Stimulated activated CD4-positive, alpha-beta T cell treated with anti-CD3 and anti-CD28 coated beads, Interleukin-1b, Interleukin-23, amount 100 ng/mL, for 1 hour (primary cell): ENCODE results near the gene TMEM63B.
"Not testable (repeated sequence)": the region's sequence is repeated elsewhere in the genome, so short reads cannot be mapped to it uniquely, and the experiment has no call there.

ENCODE experiments used
- DNase-seq, 2 donors: peaks; one replicate each; pipeline ENCODE4 v3.0.0-alpha.2; 2020; ENCODE audit warnings: low read depth in 2 of 2

Gene TMEM63B

GRCh38 chr6:44193307-44193910 is 66.1 kb downstream of the TMEM63B start:
- no peak for DNase-seq

DNA sequence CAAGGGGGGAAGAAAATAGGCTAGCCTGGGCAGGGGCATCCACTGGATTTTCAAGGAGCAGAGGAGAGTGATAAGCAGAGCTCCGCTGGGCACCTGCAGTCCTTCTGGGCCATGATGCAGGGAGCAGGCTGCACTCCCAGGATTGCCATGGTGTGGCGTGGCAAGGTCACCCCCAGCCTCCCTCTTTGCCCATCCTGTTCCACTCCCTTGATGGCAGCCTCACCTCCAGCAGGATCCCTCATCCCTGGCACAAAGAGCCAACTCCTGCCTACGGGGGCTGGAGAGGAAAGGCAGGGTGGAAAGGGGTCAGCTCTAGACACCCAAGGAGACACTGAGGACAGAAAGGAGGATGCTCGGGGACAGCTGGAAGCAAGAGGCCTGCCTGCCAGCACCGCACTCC is 67.0 kb downstream of the TMEM63B start:
- DNase-seq = no peak

DNA sequence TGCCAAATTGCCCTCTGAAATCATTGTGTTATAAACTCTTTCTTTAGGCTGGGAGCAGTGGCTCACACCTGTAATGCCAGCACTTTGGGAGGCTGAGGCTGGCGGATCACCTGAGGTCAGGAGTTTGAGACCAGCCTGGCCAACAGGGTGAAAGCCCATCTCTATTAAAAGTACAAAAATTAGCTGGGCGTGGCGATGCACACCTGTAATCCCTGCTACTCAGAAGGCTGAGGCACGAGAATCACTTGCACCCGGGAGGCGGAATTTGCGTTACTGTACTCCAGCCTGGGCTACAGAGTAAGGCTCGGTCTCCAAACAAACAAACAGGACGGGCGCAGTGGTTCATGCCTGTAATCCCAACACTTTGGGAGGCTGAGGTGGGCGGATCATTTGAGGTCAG is 69.0 kb downstream of the TMEM63B start:
- not testable (repeated sequence) for DNase-seq

- DNase-seq = no peak
Measured at GRCh38 chr6:44198684-44199083, 71.3 kb downstream of the TMEM63B start.

DNA sequence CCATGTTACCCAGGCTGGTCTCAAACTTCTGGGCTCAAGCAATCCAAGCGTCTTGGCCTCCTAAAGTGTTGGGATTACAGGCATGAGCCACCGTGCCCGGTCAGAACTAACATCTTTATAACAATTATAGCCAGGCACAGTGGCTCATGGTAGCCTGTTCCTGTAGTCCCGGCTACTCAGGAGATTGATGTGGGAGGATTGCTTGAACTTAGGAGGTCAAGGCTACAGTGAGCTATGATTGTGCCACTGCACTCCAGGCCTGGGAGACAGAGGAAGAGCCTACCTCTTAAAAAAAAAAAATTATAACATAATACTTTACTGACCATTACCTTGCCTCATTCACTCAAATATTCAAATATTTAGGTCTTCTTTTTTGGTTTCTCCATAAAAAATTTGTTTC is 72.5 kb downstream of the TMEM63B start:
- DNase-seq = no peak

DNA sequence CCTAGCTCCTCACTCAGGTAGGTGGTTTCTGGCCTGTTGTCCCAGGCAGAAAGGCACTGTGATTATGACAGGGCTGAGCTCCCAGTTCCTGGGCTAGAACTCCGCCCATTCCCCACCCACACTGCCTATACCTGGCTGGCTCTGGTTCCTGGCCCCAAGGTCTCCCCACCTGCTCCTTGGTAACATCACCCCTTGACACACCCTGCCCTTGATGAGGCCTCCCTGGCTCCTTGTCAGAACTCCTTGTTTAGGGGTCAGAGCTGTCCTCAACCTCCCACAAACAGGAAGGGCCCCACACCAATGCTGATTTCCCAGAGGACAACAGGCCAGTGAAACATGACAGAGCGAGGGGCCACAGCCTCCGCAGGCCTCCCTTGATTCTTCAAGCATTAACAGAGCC is 73.8 kb downstream of the TMEM63B start:
- DNase-seq = no peak

DNA sequence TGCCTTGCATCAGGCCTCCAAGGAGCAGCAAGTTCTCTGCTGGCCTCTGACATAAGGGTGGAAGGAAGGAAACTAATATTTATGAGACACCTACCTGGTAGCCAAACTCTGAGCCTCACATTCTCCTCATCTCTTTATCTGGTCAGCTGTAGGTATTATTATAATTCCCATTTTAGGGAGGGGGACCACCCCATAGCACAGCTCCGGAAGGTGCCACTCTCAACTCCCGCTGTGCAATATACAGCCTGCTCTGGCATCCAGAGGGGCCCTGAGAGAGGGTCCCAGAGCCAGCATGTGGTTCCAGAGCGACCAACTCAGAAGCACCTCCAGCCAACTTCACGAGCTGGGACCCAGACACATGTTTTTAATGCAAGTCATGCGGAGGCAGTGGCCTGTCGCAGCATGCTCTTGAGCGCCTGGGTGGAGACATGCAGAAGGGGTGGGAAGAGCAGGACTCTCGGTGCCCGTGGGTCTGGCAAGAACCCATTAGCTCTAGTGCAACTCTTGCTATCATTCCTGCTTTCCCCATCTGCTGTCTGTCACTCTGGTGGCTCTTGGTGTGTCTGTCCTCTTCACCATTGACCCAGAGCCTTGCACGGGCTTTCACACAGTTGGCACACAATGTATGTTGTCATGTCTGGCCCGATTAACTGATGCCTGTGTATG is 74.4 kb downstream of the TMEM63B start:
- DNase-seq = no peak

DNA sequence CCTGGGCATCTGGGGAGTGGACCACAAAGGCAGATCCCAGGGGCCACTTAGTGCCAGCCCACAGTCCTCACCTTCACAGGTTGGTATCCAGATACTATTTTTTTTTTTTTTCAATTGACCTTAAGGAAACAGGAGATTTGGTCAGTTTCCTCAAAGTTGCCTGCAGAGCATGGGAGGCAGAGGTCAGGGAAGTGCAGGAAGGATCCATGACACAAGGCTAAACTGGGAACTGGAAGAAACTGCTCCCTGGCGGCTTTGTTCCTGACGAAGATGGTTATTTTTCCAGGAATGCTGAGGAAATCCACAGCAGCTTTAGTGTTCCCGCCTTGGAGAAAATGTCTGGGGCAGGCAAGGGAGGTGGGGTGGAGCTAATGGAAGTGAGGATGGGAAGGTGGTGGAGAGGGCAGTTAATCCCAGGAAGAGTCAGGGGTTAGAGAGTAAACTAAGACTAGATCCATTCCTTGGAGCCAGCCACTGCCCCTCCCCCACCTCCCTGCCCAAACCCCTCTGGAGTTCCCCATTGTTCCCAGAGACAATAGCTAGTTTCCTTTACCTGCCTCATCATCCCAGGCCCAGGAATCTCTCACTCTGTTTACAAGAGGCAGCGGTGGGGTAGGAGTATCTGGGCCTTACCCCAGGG is 75.1 kb downstream of the TMEM63B start:
- no peak for DNase-seq

- DNase-seq = no peak
Measured at GRCh38 chr6:44202972-44203750, 75.8 kb downstream of the TMEM63B start.

GRCh38 chr6:44203955-44204354 is 76.6 kb downstream of the TMEM63B start:
- DNase-seq = no peak
